ENCODE data around the gene NELL2. TPM values are rescaled to one million over a fixed set of nuclear protein-coding genes. Genes with fewer than 3 reads are reported as not detected.
"Not testable (repeated sequence)": the region's sequence is repeated elsewhere in the genome, so short reads cannot be mapped to it uniquely, and the experiment has no call there.

NELL2 gene
- total and polyA plus RNA-seq, 4 donors: 0.09 to 0.42 (median 0.17) TPM; not detected in 1

GRCh38 chr12:44749566-44749965 is 126.5 kb downstream of the NELL2 start:
- DNase-seq (ENCODE audit: low spot score): no peak
- WGBS: 77% methylated on average over 6 of the region's 6 CpGs
- Histone ChIP-seq H3K36me3 (ENCODE audit: control insufficient read depth in 4 of 4, insufficient read depth in 3 of 4, low read depth in 1 of 4, low read length in 3 of 4) (no peaks in the 10 kb centered on the region), H3K9me3 (ENCODE audit: control insufficient read depth in 4 of 4, low read length in 3 of 4) (no peaks in the 10 kb centered on the region), H3K4me3 (ENCODE audit: low read depth in 1 of 3, low read length in 3 of 3) (no peak overlapping the region), H3K27ac (ENCODE audit: low read depth in 1 of 2, low read length in 2 of 2) (no peak overlapping the region), H3K4me1 (ENCODE audit: control insufficient read depth in 4 of 4, insufficient read depth in 4 of 4, low read length in 3 of 4) (no peaks in the 10 kb centered on the region), H3K9ac (ENCODE audit: low read depth in 1 of 2, low read length in 2 of 2) (no peak overlapping the region), H3K27me3 (ENCODE audit: control insufficient read depth in 4 of 4, insufficient read depth in 4 of 4, low read length in 3 of 4) (no peaks in the 10 kb centered on the region)
- TF ChIP-seq CTCF (IDR thresholded peaks at IDR 0.05; ENCODE audit: low read depth, low read length, missing input control) (no peak), JUND (IDR thresholded peaks at IDR 0.05) (no peak), EGR1 (IDR thresholded peaks at IDR 0.05; ENCODE audit: low read depth in 2 of 2) (no peak), GABPA (IDR thresholded peaks at IDR 0.05 in 1 of 2, conservative IDR thresholded peaks at IDR 0.05 in 1 of 2) (no peak), TAF1 (conservative IDR thresholded peaks at IDR 0.05) (no peak), REST (IDR thresholded peaks at IDR 0.05) (no peak), MAX (IDR thresholded peaks at IDR 0.05) (no peak), ZBTB33 (IDR thresholded peaks at IDR 0.05) (no peak), HNF4G (IDR thresholded peaks at IDR 0.05) (no peak), SP1 (IDR thresholded peaks at IDR 0.05) (no peak), YY1 (IDR thresholded peaks at IDR 0.05) (no peak), ATF3 (IDR thresholded peaks at IDR 0.05) (no peak), RAD21 (IDR thresholded peaks at IDR 0.05) (no peak)

- Histone ChIP-seq H3K27ac (ENCODE audit: low read depth in 1 of 2, low read length in 2 of 2) (no peak overlapping the region), H3K9me3 (ENCODE audit: control insufficient read depth in 4 of 4, low read length in 3 of 4) (no peaks in the 10 kb centered on the region), H3K4me1 (ENCODE audit: control insufficient read depth in 4 of 4, insufficient read depth in 4 of 4, low read length in 3 of 4) (no peaks in the 10 kb centered on the region), H3K27me3 (ENCODE audit: control insufficient read depth in 4 of 4, insufficient read depth in 4 of 4, low read length in 3 of 4) (no peaks in the 10 kb centered on the region), H3K4me3 (ENCODE audit: low read depth in 1 of 3, low read length in 3 of 3) (no peak overlapping the region), H3K9ac (ENCODE audit: low read depth in 1 of 2, low read length in 2 of 2) (no peak overlapping the region), H3K36me3 (ENCODE audit: control insufficient read depth in 4 of 4, insufficient read depth in 3 of 4, low read depth in 1 of 4, low read length in 3 of 4) (no peaks in the 10 kb centered on the region)
- WGBS: 73% methylated on average over 3 of the region's 3 CpGs
- TF ChIP-seq JUND (IDR thresholded peaks at IDR 0.05): no peak
- no peak for TF ChIP-seq HNF4G (IDR thresholded peaks at IDR 0.05)
- no peak for TF ChIP-seq EGR1 (IDR thresholded peaks at IDR 0.05; ENCODE audit: low read depth in 2 of 2)
- TF ChIP-seq CTCF (IDR thresholded peaks at IDR 0.05; ENCODE audit: low read depth, low read length, missing input control): no peak
- TF ChIP-seq TAF1 (conservative IDR thresholded peaks at IDR 0.05): no peak
- TF ChIP-seq HNF4A (conservative IDR thresholded peaks at IDR 0.05): no peak
- TF ChIP-seq GABPA (IDR thresholded peaks at IDR 0.05 in 1 of 2, conservative IDR thresholded peaks at IDR 0.05 in 1 of 2): no peak
- TF ChIP-seq FOXA2 (IDR thresholded peaks at IDR 0.05): no peak
- no peak for TF ChIP-seq RAD21 (IDR thresholded peaks at IDR 0.05)
- no peak for TF ChIP-seq RXRA (IDR thresholded peaks at IDR 0.05)
- no peak for DNase-seq (ENCODE audit: low spot score)
These were observed 127.1 kb downstream of the NELL2 start for GRCh38 chr12:44748950-44749468.

- DNase-seq (ENCODE audit: low spot score); H3K9ac ChIP-seq (ENCODE audit: low read depth in 1 of 2, low read length in 2 of 2); H3K4me1 ChIP-seq (ENCODE audit: control insufficient read depth in 4 of 4, insufficient read depth in 4 of 4, low read length in 3 of 4); H3K4me3 ChIP-seq (ENCODE audit: low read depth in 1 of 3, low read length in 3 of 3); H3K27ac ChIP-seq (ENCODE audit: low read depth in 1 of 2, low read length in 2 of 2); H3K9me3 ChIP-seq (ENCODE audit: control insufficient read depth in 4 of 4, low read length in 3 of 4); H3K27me3 ChIP-seq (ENCODE audit: control insufficient read depth in 4 of 4, insufficient read depth in 4 of 4, low read length in 3 of 4); H3K36me3 ChIP-seq (ENCODE audit: control insufficient read depth in 4 of 4, insufficient read depth in 3 of 4, low read depth in 1 of 4, low read length in 3 of 4): not testable (repeated sequence)
- 92% methylated on average over 17 of the region's 17 CpGs for WGBS
These were observed 134.7 kb downstream of the NELL2 start for GRCh38 chr12:44741292-44741980.

All from liver (tissue), 9 donors.